Muscle of leg (tissue), 11 donors: Measurements from ENCODE around the gene DUOXA1. TPM values are rescaled to one million over a fixed set of nuclear protein-coding genes. Genes with fewer than 3 reads are reported as not detected.
"Not testable (repeated sequence)": the region's sequence is repeated elsewhere in the genome, so short reads cannot be mapped to it uniquely, and the experiment has no call there.

Source experiments
- DNase-seq: peaks from one replicate; pipeline ENCODE4 v3.0.0; 2013
- H3K27ac ChIP-seq: one replicate; pipeline ENCODE4 v1.5.1; 2013; ENCODE audit warnings: mild to moderate bottlenecking, low read length, control low read depth
- H3K27me3 ChIP-seq: one replicate; pipeline ENCODE4 v1.6.1; 2013; ENCODE audit warnings: low read length; ENCODE audit not compliant: control insufficient read depth, insufficient read depth
- H3K36me3 ChIP-seq: one replicate; pipeline ENCODE4 v1.6.1; 2013; ENCODE audit warnings: low read length; ENCODE audit not compliant: control insufficient read depth, insufficient read depth
- H3K4me1 ChIP-seq: one replicate; pipeline ENCODE4 v1.6.1; 2013; ENCODE audit warnings: low read length; ENCODE audit not compliant: control insufficient read depth, insufficient read depth
- H3K4me3 ChIP-seq: one replicate; pipeline ENCODE4 v1.5.1; 2013; ENCODE audit warnings: low read length, control low read depth
- H3K9me3 ChIP-seq: replicated peaks from 2 replicates; pipeline ENCODE4 v1.6.1; 2013; ENCODE audit warnings: low read depth, low read length; ENCODE audit not compliant: control insufficient read depth
- WGBS: methylation state at CpG from one replicate; pipeline ENCODE4 v1.1.5; 2013; ENCODE audit warnings: missing lambda C conversion rate; ENCODE audit not compliant: insufficient coverage; 5-methylcytosine and 5-hydroxymethylcytosine counted together
- polyA plus RNA-seq, 8 donors: library from polyadenylated mRNA; unstranded; fragments of 120-200 nt; gene quantifications; one replicate each; pipeline versions ENCODE4 v1.2.1 to v1.2.3, GENCODE V29; 2013; ENCODE audit warnings: inconsistent platforms in 1 of 8, low replicate concordance in 1 of 8; ENCODE audit not compliant: insufficient read length in 8 of 8, insufficient read depth in 1 of 8
- total RNA-seq: library from RNA; stranded (reverse); fragments of 120-200 nt; gene quantifications from one replicate; pipeline ENCODE4 v1.2.4, GENCODE V29; 2013

DUOXA1 gene
- total and polyA plus RNA-seq, 9 donors = 0.10 to 2.4 (median 0.29) TPM; not detected in 3

DNA sequence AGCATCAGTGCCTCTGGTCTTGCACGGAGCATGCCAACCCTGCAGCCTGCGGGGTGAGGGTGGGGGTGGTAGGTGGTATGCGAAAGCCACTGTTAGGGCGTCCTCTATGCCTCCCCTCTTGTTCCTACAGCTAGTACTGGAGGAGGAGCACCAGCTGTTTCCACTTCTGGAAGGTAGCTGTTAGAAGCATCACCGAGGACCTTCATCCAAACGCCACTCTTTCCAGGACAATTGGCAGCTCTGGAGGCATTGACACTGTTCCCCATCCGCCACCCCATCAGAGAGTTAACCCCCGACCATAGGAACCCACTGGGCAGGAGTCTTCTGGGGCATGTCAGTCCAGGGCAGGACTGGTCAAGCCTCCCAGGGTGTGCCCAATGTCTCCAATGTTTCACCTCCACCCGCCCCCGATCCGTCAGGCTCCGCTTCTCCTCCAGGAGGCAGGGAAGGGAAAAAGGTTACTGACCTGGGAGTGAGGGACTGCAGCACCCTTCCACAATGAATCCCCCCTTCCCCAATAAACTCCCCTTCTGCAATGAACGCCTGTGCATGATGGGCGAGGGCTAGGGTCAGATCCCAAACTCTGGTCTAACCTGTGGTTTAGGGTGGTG is 16.2 kb downstream of the DUOXA1 start:
- H3K4me3 ChIP-seq = no peak overlapping the region
- peaks cover 87% of the 10 kb centered on the region for H3K27me3 ChIP-seq
- 6% methylated on average over 5 of the region's 14 CpGs for WGBS

DNA sequence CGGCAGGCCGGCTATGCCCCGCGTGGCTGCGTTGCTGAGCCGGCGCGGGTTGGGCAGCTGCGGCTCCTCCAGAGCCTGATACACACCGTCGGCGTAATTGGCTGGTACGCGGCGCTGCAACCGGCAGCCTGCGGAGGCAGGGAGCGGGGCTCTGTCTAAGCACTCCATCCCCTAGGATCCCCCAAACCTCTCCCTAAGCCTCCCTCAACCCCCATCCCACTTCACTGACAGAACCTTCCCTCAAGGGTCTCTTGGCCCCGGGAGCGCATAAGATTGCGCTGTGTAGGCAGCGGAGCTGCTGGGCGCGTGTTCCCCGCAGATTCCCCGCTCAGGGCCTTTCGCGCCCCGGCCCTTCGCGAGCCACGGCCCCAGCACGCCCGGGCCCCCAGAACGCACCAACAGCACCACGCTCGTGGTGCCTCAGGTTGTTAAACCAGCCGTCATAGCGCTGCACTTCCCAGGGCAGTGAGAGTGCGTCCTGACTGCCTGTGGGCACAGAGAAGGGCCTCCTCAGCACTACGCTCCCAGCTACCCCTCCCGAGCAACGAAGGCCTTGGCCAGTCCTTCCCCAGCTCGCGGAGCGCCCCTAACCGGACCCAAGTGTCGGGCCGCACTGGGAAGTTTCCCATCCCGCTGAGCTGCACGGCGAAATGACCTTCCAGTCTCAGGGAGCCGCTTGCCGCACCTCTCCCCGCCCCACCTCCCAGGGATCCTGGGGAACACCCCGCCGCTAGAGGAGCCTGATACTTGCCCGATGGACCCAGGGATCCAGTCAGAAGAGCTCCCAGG is 16.9 kb downstream of the DUOXA1 start:
- no peaks in the 10 kb centered on the region for H3K9me3 ChIP-seq
- WGBS = under 1% methylated on average over 57 of the region's 58 CpGs
- H3K4me3 ChIP-seq = no peak overlapping the region
- H3K36me3 ChIP-seq = no peaks in the 10 kb centered on the region
- no peak for DNase-seq
- peaks cover 21% of the 10 kb centered on the region for H3K4me1 ChIP-seq
- H3K27ac ChIP-seq = no peak overlapping the region
- H3K27me3 ChIP-seq = peaks cover 91% of the 10 kb centered on the region

More for the DNA sequence above, 16.2 kb downstream of the DUOXA1 start:
- H3K36me3 ChIP-seq = no peaks in the 10 kb centered on the region
- DNase-seq = no peak
- peaks cover 22% of the 10 kb centered on the region for H3K4me1 ChIP-seq
- H3K9me3 ChIP-seq = no peaks in the 10 kb centered on the region
- no peak overlapping the region for H3K27ac ChIP-seq

DNA sequence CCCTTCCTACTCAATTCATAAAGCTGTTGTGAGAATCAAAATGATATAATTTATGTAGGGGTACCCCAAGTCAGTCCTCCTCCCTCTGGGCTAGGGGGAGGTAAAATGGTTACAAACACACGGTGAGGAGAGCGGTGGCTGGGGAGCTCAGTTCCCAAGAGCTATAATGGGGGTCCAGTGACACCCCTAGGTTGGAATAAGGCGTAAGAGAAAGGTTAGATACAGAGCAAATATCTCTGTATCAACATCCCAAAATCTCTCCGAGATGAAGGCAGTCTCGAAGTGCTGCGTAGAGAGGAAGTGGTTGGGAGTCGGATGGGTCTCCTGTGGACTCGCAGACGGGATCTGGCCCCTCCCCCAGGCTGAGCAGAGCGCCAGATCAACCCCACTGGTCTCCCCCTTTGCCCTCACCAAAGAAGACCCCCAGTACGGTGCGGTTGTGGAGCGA is 17.5 kb downstream of the DUOXA1 start:
- peaks cover 17% of the 10 kb centered on the region for H3K4me1 ChIP-seq
- no peak overlapping the region for H3K27ac ChIP-seq
- H3K27me3 ChIP-seq = peaks cover 87% of the 10 kb centered on the region
- no peak for DNase-seq
- no peaks in the 10 kb centered on the region for H3K36me3 ChIP-seq
- WGBS = 0% methylated on average over 4 of the region's 13 CpGs
- no peak overlapping the region for H3K4me3 ChIP-seq
- no peaks in the 10 kb centered on the region for H3K9me3 ChIP-seq

DNA sequence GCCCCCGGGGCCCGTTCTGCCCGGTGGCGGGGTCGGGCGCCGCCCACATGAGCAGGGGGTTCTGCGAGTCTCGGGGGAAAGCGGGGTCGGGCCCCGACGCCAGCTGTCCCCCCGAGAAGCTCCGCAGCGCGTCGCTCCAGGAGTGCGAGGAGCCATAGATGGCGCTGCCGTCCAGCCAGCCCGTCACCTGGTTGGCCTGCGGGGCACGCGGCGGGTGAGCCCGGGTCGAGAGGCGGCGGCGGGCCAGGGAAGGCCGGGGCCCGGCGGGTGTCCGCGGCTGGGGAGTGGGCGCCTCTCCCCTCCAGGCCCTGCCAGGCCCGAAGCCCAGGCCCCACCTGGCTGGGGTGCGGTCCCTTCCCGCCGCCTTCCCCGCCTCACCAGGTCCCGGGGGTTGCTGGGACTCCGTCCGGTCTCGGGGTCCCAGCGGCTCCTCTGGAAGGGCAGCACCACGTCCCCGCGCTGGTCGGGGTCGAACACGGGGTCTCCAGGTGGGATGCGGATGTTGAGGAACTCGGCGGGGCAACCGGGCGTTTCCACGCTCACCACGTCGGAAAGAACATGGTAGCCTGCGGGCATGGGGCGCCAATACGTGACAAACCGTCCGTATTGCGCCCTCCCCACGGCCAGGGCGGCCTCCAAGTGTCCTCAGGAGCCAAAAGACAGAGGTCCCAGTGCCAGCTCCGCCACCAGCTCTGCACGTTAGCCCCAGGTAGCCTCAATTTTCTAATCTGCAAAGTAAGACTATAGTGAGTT is 18.1 kb downstream of the DUOXA1 start:
- H3K9me3 ChIP-seq = no peaks in the 10 kb centered on the region
- DNase-seq = no peak
- no peak overlapping the region for H3K27ac ChIP-seq
- under 1% methylated on average over 64 of the region's 71 CpGs for WGBS
- H3K4me3 ChIP-seq = no peak overlapping the region
- H3K27me3 ChIP-seq = peaks cover 85% of the 10 kb centered on the region
- H3K36me3 ChIP-seq = no peaks in the 10 kb centered on the region
- peaks cover 11% of the 10 kb centered on the region for H3K4me1 ChIP-seq

DNA sequence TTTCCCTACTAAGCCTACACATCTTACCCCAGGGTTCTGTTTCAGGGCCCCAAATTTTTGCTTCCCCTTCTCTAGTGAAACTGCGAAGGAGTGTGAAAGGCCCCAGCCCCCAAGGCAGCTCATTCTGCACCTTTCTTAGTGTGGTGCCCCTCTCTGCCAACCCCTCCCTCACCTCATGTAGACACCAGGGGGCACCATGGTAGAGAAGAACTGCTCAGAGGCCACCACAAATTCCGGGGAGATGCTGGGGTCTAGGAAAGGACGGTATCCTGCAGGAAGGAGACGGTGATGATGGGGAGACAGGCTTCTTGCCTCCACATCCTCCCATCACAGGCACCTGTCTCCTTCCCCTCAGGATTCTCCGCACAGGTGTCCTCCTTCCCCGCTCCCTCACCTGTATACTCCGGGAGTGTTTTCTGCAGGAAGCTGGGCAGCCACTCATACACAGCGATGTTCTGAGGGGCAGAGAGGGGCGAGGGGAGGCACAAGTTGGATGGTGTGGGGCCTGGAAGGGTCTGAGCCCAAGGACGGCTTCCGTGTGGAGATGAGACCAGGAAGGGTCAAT is 19.3 kb downstream of the DUOXA1 start:
- 13% methylated on average over 3 of the region's 11 CpGs for WGBS
- Histone ChIP-seq H3K36me3 (no peaks in the 10 kb centered on the region), H3K4me1 (peaks cover 8% of the 10 kb centered on the region), H3K4me3 (no peak overlapping the region), H3K27ac (no peak overlapping the region), H3K9me3 (no peaks in the 10 kb centered on the region), H3K27me3 (peaks cover 79% of the 10 kb centered on the region)
- no peak for DNase-seq

DNA sequence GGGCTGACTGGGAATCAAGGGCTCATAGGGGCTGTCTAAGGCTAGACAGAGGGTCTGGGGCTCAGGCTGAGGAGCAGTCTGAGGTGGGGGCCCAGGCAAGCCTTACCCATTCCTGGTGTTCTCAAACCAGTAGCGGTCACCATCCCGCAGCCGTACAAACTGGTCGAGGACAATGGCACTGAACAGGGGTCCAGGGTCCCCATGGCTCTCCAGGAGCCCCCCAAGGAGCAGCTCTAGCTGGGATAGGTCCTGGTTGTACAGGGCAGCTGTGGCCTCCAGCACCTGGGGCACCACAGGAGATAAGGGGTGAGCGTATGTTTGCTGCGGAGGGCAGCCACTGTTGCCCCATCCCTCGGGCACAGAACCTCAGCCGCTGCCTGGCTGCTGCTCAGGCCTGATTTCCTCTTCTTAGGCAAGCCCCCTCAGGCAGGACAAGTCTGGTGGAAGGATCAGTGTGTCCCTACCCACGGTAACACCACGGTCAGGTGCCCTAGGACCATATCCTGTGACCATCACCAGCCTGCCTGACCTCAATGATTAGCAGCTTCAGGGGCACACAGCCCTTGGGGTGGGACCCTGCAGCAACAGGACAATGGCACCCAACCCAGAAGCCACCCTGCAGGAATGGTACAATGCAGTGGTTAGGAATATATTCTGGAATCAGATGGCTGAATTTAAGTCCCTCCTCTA is 21.6 kb downstream of the DUOXA1 start:
- Histone ChIP-seq H3K36me3 (no peaks in the 10 kb centered on the region), H3K27me3 (peaks cover 61% of the 10 kb centered on the region), H3K4me1 (peaks cover 6% of the 10 kb centered on the region), H3K27ac (no peak overlapping the region), H3K4me3 (no peak overlapping the region), H3K9me3 (no peaks in the 10 kb centered on the region)
- 89% methylated on average over 10 of the region's 10 CpGs for WGBS
- no peak for DNase-seq

DNA sequence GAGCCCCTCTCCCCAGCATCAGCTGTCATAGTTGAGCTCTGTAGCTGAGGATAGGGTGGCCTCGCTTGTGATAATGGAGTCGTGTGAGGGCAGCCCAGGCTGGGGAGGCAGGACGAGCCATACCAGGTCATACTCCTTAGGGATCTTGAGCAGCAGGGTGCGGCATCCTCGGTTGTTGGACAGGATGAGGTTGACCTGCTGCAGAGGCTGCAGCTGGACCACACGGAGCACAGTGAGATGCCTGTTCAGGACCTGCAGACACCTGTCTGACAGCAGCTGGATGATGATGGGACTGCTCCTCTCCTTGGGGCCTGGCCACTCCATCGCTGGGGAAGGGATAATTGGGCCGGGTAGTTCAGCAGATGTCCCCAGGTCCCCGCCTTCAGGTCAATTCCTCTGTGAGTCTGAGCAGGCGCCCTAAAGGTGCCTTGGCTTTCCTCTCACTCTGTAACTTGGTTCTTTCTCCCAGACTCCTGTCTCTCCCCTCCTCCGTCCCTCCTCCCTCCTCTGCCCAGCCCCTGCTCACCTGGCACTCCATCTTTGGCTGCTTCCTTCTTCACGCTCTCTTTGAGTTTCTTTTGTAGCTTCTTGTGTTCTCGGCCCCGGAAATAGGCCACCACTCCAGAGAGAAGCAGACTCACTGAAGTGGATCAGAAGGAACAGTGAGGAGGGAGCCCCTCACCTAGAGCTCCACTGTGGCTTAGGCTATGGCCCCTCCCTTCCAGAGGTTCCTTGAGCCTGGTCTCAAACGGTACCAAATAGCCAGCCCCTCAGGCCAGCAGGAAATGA is 23.5 kb downstream of the DUOXA1 start:
- Histone ChIP-seq H3K4me3 (no peak overlapping the region), H3K4me1 (no peaks in the 10 kb centered on the region), H3K27ac (no peak overlapping the region), H3K27me3 (peaks cover 46% of the 10 kb centered on the region), H3K36me3 (no peaks in the 10 kb centered on the region), H3K9me3 (no peaks in the 10 kb centered on the region)
- DNase-seq = no peak
- 82% methylated on average over 14 of the region's 15 CpGs for WGBS

DNA sequence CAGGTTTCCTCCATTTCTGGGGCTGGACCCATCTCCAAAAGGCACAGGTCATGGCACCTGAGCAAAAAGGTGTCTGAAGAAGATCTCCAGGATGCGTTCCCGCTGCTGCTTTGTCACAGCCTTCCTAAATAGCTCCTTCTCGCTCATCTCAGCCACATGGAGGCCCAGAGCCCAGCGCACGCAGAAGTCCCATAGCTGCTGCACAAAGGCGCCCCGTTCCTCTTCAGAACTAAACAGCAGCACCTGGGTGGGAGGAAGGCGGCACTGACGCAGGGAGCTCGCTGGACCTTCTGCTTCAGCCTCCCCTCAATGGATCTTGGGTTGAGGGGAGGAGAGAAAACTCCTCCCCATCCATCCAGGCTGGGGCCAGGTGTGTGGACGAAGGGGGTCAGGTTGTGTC is 24.1 kb downstream of the DUOXA1 start:
- no peaks in the 10 kb centered on the region for H3K9me3 ChIP-seq
- no peaks in the 10 kb centered on the region for H3K4me1 ChIP-seq
- H3K4me3 ChIP-seq = no peak overlapping the region
- H3K36me3 ChIP-seq = no peaks in the 10 kb centered on the region
- peaks cover 48% of the 10 kb centered on the region for H3K27me3 ChIP-seq
- DNase-seq = no peak
- H3K27ac ChIP-seq = no peak overlapping the region
- 93% methylated on average over 5 of the region's 11 CpGs for WGBS

DNA sequence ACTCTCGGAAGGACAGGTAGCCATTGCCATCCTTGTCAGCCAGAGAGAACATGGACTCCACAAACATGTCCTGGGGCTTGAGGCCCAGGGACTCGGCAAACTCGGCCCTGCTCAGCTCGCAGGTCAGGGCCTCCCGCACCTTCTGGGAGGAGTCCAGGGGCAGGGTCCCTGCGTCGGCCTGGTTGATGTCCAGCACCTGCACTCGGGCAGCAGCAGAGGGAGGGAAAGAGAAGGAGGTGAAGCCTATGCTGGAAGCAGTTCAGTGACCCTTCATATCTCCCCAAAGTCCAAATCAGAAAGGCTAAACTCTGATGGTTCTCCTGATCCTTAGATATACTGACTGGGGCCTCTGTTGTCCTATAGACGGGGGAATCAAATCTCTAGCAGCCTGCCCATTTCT is 25.5 kb downstream of the DUOXA1 start:
- H3K9me3 ChIP-seq, H3K4me1 ChIP-seq, DNase-seq, H3K4me3 ChIP-seq, H3K36me3 ChIP-seq, H3K27ac ChIP-seq: not testable (repeated sequence)
- H3K27me3 ChIP-seq = peaks cover 34% of the 10 kb centered on the region
- 76% methylated on average over 8 of the region's 9 CpGs for WGBS
